ENCODE data around the gene PRKAG2.

The PRKAG2 gene

GRCh38 chr7:151648429-151648828 is 228.5 kb downstream of the PRKAG2 start:
- no peak for DNase-seq (ENCODE audit: low read depth)

- no peak for DNase-seq (ENCODE audit: low read depth)
Measured at GRCh38 chr7:151647874-151648273, 229.0 kb downstream of the PRKAG2 start.

- DNase-seq (ENCODE audit: low read depth), result no peak
Measured at GRCh38 chr7:151647006-151647405, 229.9 kb downstream of the PRKAG2 start.

- DNase-seq (ENCODE audit: low read depth), result no peak
Measured at GRCh38 chr7:151645311-151645710, 231.6 kb downstream of the PRKAG2 start.

- no peak for DNase-seq (ENCODE audit: low read depth)
Measured at GRCh38 chr7:151644554-151644953, 232.4 kb downstream of the PRKAG2 start.

GRCh38 chr7:151642746-151643145 is 234.2 kb downstream of the PRKAG2 start:
- no peak for DNase-seq (ENCODE audit: low read depth)

GRCh38 chr7:151641587-151641986 is 235.3 kb downstream of the PRKAG2 start:
- no peak for DNase-seq (ENCODE audit: low read depth)

- no peak for DNase-seq (ENCODE audit: low read depth)
Measured at GRCh38 chr7:151637781-151638261, 239.1 kb downstream of the PRKAG2 start.

GRCh38 chr7:151634643-151635042 is 242.3 kb downstream of the PRKAG2 start:
- no peak for DNase-seq (ENCODE audit: low read depth)

GRCh38 chr7:151633516-151633812 is 243.5 kb downstream of the PRKAG2 start:
- no peak for DNase-seq (ENCODE audit: low read depth)

GRCh38 chr7:151632750-151633515 is 244.0 kb downstream of the PRKAG2 start:
- DNase-seq (ENCODE audit: low read depth), result peak; percentile 34

- peak; percentile 84 for DNase-seq (ENCODE audit: low read depth)
Measured at GRCh38 chr7:151631953-151632749, 244.8 kb downstream of the PRKAG2 start.

- DNase-seq (ENCODE audit: low read depth), result no peak
Measured at GRCh38 chr7:151631570-151631952, 245.4 kb downstream of the PRKAG2 start.

GRCh38 chr7:151630851-151631569 is 245.9 kb downstream of the PRKAG2 start:
- no peak for DNase-seq (ENCODE audit: low read depth)

GRCh38 chr7:151630358-151630757 is 246.6 kb downstream of the PRKAG2 start:
- DNase-seq (ENCODE audit: low read depth), result no peak

GRCh38 chr7:151629713-151630272 is 247.1 kb downstream of the PRKAG2 start:
- DNase-seq (ENCODE audit: low read depth), result no peak

- no peak for DNase-seq (ENCODE audit: low read depth)
Measured at GRCh38 chr7:151628846-151629604, 247.9 kb downstream of the PRKAG2 start.

GRCh38 chr7:151626422-151627115 is 250.3 kb downstream of the PRKAG2 start:
- no peak for DNase-seq (ENCODE audit: low read depth)

- DNase-seq (ENCODE audit: low read depth), result no peak
Measured at GRCh38 chr7:151625606-151626005, 251.3 kb downstream of the PRKAG2 start.

- DNase-seq (ENCODE audit: low read depth), result no peak
Measured at GRCh38 chr7:151624246-151624928, 252.5 kb downstream of the PRKAG2 start.

Data from T-helper 22 cell (primary cell).